ENCODE measurements around the gene SPCS1. TPM values are rescaled to one million over a fixed set of nuclear protein-coding genes. Genes with fewer than 3 reads are reported as not detected.

SPCS1 gene
- total RNA-seq, 1 experiment from 2014 or later: 104 TPM

GRCh38 chr3:52678265-52679198, 27.4 kb upstream of the SPCS1 start:
- intact Hi-C loops (cut with micrococcal nuclease; ENCODE audit: unreplicated experiment): no loop called here
- no peak overlapping the region for H3K27ac ChIP-seq
- CTCF ChIA-PET: interaction anchor here (0.6 kb wide), 1 partner anchor 37 kb away, joined by 3 read pairs; no protein-coding TSS in a partner anchor

GRCh38 chr3:52679199-52679538, 26.7 kb upstream of the SPCS1 start:
- Histone ChIP-seq H3K27ac (no peak overlapping the region), H3K4me2 (no peak overlapping the region), H4K20me1 (ENCODE audit: insufficient read depth) (no peaks in the 10 kb centered on the region), H3K4me3 (no peak overlapping the region), H3K79me2 (ENCODE audit: low read depth) (peaks cover 31% of the 10 kb centered on the region), H3K9me3 (ENCODE audit: insufficient read depth, low read depth) (no peaks in the 10 kb centered on the region; the same call in 1 of the 2 replicates), H3K27me3 (ENCODE audit: insufficient read depth, low read depth) (no peaks in the 10 kb centered on the region), H2AFZ (no peak overlapping the region), H3F3A (ENCODE audit: insufficient read depth, low read depth) (0 out of 2 replicates have a peak, but pooled peaks cover 4% of the 10 kb centered on the region), H3K4me1 (replicated peaks; ENCODE audit: insufficient read depth) (peaks cover 14% of the 10 kb centered on the region), H3K36me3 (ENCODE audit: low read depth) (peaks cover 24% of the 10 kb centered on the region; the same call in 1 of the 2 replicates), H3K9me2 (ENCODE audit: insufficient read depth) (no peaks in the 10 kb centered on the region)
- ChIA-PET POLR2A (ENCODE audit: unreplicated experiment) (no interaction called here), CTCF (interaction anchor here (0.6 kb wide), 1 partner anchor 38 kb away, joined by 3 read pairs; no protein-coding TSS in a partner anchor)
- DNase-seq: no peak
- no TSS peak for BruUV-seq (replicated peaks)
- intact Hi-C loops (cut with micrococcal nuclease; ENCODE audit: unreplicated experiment): no loop called here
- TF ChIP-seq EZH2 (IDR thresholded peaks at IDR 0.05; ENCODE audit: low read depth) (no peak), CTCF (conservative IDR thresholded peaks at IDR 0.05) (no peak)

More at GRCh38 chr3:52678265-52679198, 27.4 kb upstream of the SPCS1 start:
- peaks cover 25% of the 10 kb centered on the region for H3K79me2 ChIP-seq (ENCODE audit: low read depth)
- 0 out of 2 replicates have a peak, but pooled peaks cover 4% of the 10 kb centered on the region for H3F3A ChIP-seq (ENCODE audit: insufficient read depth, low read depth)
- no peak overlapping the region for H3K4me3 ChIP-seq
- H3K9me3 ChIP-seq (ENCODE audit: insufficient read depth, low read depth): no peaks in the 10 kb centered on the region; the same call in 1 of the 2 replicates
- no peak for DNase-seq
- H3K36me3 ChIP-seq (ENCODE audit: low read depth): peaks cover 24% of the 10 kb centered on the region; the same call in 1 of the 2 replicates
- TF ChIP-seq EZH2 (IDR thresholded peaks at IDR 0.05; ENCODE audit: low read depth) (no peak), CTCF (conservative IDR thresholded peaks at IDR 0.05) (no peak)
- no peak overlapping the region for H3K4me2 ChIP-seq
- no TSS peak for BruUV-seq (replicated peaks)
- no peak overlapping the region for H2AFZ ChIP-seq
- H3K4me1 ChIP-seq (replicated peaks; ENCODE audit: insufficient read depth): peaks cover 10% of the 10 kb centered on the region; the same call in 1 of the 2 replicates
- H3K9me2 ChIP-seq (ENCODE audit: insufficient read depth): no peaks in the 10 kb centered on the region
- H4K20me1 ChIP-seq (ENCODE audit: insufficient read depth): no peaks in the 10 kb centered on the region
- POLR2A ChIA-PET (ENCODE audit: unreplicated experiment): interaction anchor here (0.5 kb wide), 1 partner anchor 16 kb away, joined by 3 read pairs; no protein-coding TSS in a partner anchor
- H3K27me3 ChIP-seq (ENCODE audit: insufficient read depth, low read depth): no peaks in the 10 kb centered on the region

- ChIA-PET CTCF (interaction anchor here (0.6 kb wide), 1 partner anchor 39 kb away, joined by 3 read pairs; no protein-coding TSS in a partner anchor), POLR2A (ENCODE audit: unreplicated experiment) (no interaction called here)
- intact Hi-C loops (cut with micrococcal nuclease; ENCODE audit: unreplicated experiment): loop anchor here (5.0 kb wide), 1 partner anchor 253 kb away; no protein-coding TSS in a partner anchor
- Histone ChIP-seq H3F3A (ENCODE audit: insufficient read depth, low read depth) (peaks cover 6% of the 10 kb centered on the region; the same call in 1 of the 2 replicates), H3K27ac (no peak overlapping the region), H3K9me2 (ENCODE audit: insufficient read depth) (no peaks in the 10 kb centered on the region), H3K9me3 (ENCODE audit: insufficient read depth, low read depth) (no peaks in the 10 kb centered on the region; the same call in 1 of the 2 replicates), H3K4me1 (replicated peaks; ENCODE audit: insufficient read depth) (peaks cover 21% of the 10 kb centered on the region), H2AFZ (no peak overlapping the region), H3K36me3 (ENCODE audit: low read depth) (peaks cover 23% of the 10 kb centered on the region; the same call in 1 of the 2 replicates), H3K27me3 (ENCODE audit: insufficient read depth, low read depth) (no peaks in the 10 kb centered on the region), H3K4me3 (no peak overlapping the region), H3K4me2 (no peak overlapping the region), H3K79me2 (ENCODE audit: low read depth) (peaks cover 37% of the 10 kb centered on the region), H4K20me1 (ENCODE audit: insufficient read depth) (no peaks in the 10 kb centered on the region)
- no peak for DNase-seq
- TF ChIP-seq CTCF (conservative IDR thresholded peaks at IDR 0.05): no peak
- no peak for TF ChIP-seq EZH2 (IDR thresholded peaks at IDR 0.05; ENCODE audit: low read depth)
- no TSS peak for BruUV-seq (replicated peaks)
These were observed 26.1 kb upstream of the SPCS1 start for GRCh38 chr3:52679811-52680210.
